ENCODE results near the gene CYTH3. TPM values are rescaled to one million over a fixed set of nuclear protein-coding genes. Genes with fewer than 3 reads are reported as not detected.
"Not testable (repeated sequence)": the region's sequence is repeated elsewhere in the genome, so short reads cannot be mapped to it uniquely, and the experiment has no call there.

CYTH3 gene
- total RNA-seq, 2 donors from 2014 or later: 12.3 to 37.7 TPM

DNA sequence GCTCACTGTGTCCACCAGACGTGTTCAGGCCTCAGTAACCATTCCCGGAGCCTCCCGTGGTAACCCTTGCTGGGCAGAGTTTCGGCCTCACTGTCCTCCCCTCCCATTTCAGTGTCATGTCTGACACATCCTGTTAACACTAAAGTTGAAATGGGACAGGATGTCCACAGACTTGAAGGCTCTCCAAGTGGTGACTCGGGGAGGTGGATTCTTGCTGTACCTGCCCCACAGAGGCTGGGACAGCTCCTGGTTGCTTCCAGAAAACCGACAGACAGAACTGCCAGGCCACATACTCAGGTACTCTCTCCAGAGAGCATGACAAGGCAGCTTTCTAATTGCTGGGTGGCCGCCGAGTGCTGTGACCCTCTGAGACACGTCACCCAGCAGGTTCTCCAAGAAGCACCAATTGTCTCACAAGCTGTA is 17.9 kb upstream of the CYTH3 start:
- H3K4me3 ChIP-seq: no peak overlapping the region
- no peaks in the 10 kb centered on the region for H3K27me3 ChIP-seq (replicated peaks; ENCODE audit: insufficient read depth)
- WGBS: 51% methylated on average over 9 of the region's 9 CpGs
- no peaks in the 10 kb centered on the region for H3K4me1 ChIP-seq (replicated peaks)
- DNase-seq (ENCODE audit: low spot score): no peak
- no peaks in the 10 kb centered on the region for H3K36me3 ChIP-seq
- H3K27ac ChIP-seq: no peak overlapping the region
- intact Hi-C loops (cut with DNase I): no loop called here
- TF ChIP-seq POLR2A (IDR thresholded peaks at IDR 0.05): no peak
- TF ChIP-seq CTCF (IDR thresholded peaks at IDR 0.05): no peak
- TF ChIP-seq POLR2AphosphoS5 (IDR thresholded peaks at IDR 0.05): no peak
- no peaks in the 10 kb centered on the region for H3K9me3 ChIP-seq

GRCh38 chr7:6288270-6288860 is 15.9 kb upstream of the CYTH3 start:
- Histone ChIP-seq H3K4me3 (no peak overlapping the region), H3K9me3 (no peaks in the 10 kb centered on the region), H3K27me3 (replicated peaks; ENCODE audit: insufficient read depth) (no peaks in the 10 kb centered on the region), H3K27ac (no peak overlapping the region), H3K36me3 (no peaks in the 10 kb centered on the region), H3K4me1 (replicated peaks) (no peaks in the 10 kb centered on the region)
- intact Hi-C loops (cut with DNase I): no loop called here
- 96% methylated on average over 2 of the region's 2 CpGs for WGBS
- TF ChIP-seq POLR2A (IDR thresholded peaks at IDR 0.05) (no peak), POLR2AphosphoS5 (IDR thresholded peaks at IDR 0.05) (no peak), CTCF (IDR thresholded peaks at IDR 0.05) (no peak)
- DNase-seq (ENCODE audit: low spot score): no peak

DNA sequence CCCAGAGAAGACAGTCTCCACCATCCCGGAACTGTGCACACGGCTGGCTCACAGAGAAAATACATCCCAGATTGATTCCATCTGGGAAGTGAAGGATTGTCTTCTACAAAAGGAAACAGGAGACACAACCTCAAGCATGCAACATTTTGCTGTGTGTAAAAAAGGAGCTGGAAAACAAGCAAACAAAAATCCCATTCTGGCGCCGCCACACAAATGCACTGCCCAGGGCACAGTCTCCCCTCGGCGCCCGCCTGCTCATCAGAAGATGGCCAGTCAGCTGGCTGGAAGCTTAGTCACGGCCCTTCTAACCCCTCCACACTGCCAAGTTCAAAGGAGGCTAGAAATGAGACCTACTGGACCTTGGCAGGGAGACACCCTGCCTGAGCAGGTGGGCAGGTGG is 14.1 kb upstream of the CYTH3 start:
- no peak overlapping the region for H3K27ac ChIP-seq
- H3K4me1 ChIP-seq (replicated peaks): no peaks in the 10 kb centered on the region
- intact Hi-C loops (cut with DNase I): no loop called here
- no peak for DNase-seq (ENCODE audit: low spot score)
- 94% methylated on average over 8 of the region's 8 CpGs for WGBS
- H3K9me3 ChIP-seq: no peaks in the 10 kb centered on the region
- no peak overlapping the region for H3K4me3 ChIP-seq
- no peak for TF ChIP-seq CTCF (IDR thresholded peaks at IDR 0.05)
- no peak for TF ChIP-seq POLR2A (IDR thresholded peaks at IDR 0.05)
- TF ChIP-seq POLR2AphosphoS5 (IDR thresholded peaks at IDR 0.05): no peak
- H3K36me3 ChIP-seq: no peaks in the 10 kb centered on the region
- H3K27me3 ChIP-seq (replicated peaks; ENCODE audit: insufficient read depth): no peaks in the 10 kb centered on the region

- TF ChIP-seq POLR2AphosphoS5 (IDR thresholded peaks at IDR 0.05) (no peak), POLR2A (IDR thresholded peaks at IDR 0.05) (no peak), CTCF (IDR thresholded peaks at IDR 0.05) (no peak)
- Histone ChIP-seq H3K27ac (no peak overlapping the region), H3K9me3 (no peaks in the 10 kb centered on the region), H3K4me1 (replicated peaks) (no peaks in the 10 kb centered on the region), H3K4me3 (no peak overlapping the region), H3K36me3 (no peaks in the 10 kb centered on the region), H3K27me3 (replicated peaks; ENCODE audit: insufficient read depth) (no peaks in the 10 kb centered on the region)
- intact Hi-C loops (cut with DNase I): no loop called here
- WGBS: 87% methylated on average over 20 of the region's 20 CpGs
- no peak for DNase-seq (ENCODE audit: low spot score)
These were observed 12.3 kb upstream of the CYTH3 start for GRCh38 chr7:6284461-6285360.

- Histone ChIP-seq H3K4me1 (replicated peaks) (no peaks in the 10 kb centered on the region), H3K9me3 (no peaks in the 10 kb centered on the region), H3K4me3 (no peak overlapping the region), H3K27me3 (replicated peaks; ENCODE audit: insufficient read depth) (no peaks in the 10 kb centered on the region), H3K27ac (no peak overlapping the region), H3K36me3 (no peaks in the 10 kb centered on the region)
- TF ChIP-seq POLR2AphosphoS5 (IDR thresholded peaks at IDR 0.05) (no peak), POLR2A (IDR thresholded peaks at IDR 0.05) (no peak), CTCF (IDR thresholded peaks at IDR 0.05) (no peak)
- WGBS: 71% methylated on average over 7 of the region's 7 CpGs
- DNase-seq (ENCODE audit: low spot score): no peak
- intact Hi-C loops (cut with DNase I): no loop called here
These were observed 11.6 kb upstream of the CYTH3 start for GRCh38 chr7:6284055-6284400.

DNA sequence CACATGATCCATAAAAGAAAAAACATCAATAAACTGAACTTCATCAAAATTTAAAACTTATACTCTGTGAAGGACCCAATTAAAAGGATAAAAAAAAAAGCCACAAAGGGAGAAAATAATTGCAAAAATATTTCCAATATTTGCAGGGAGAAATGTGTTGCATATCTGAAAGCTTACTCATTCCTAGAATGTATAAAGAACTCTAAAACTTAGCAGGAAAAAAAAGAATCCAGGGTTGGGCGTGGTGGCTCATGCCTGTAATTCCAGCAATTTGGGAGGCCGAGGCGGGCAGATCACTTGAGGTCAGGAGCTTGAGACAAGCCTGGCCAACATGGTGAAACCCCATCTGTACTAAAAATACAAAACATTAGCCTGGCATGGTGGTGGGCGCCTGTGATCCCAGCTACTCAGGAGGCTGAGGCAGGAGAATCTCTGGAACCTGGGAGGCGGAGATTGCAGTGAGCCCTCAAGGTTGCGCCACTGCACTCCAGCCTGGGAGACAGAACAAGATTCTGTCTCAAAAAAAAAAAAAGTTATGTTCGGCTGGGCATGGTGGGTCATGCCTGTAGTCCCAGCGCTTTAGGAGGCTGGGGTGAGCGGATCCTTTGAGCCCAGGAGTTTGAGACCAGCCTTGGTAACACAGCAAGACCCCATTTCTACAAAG is 11.1 kb upstream of the CYTH3 start:
- H3K9me3 ChIP-seq; H3K27me3 ChIP-seq (replicated peaks; ENCODE audit: insufficient read depth); DNase-seq (ENCODE audit: low spot score); H3K36me3 ChIP-seq; H3K27ac ChIP-seq; intact Hi-C loops (cut with DNase I); H3K4me3 ChIP-seq; H3K4me1 ChIP-seq (replicated peaks): not testable (repeated sequence)
- WGBS: 92% methylated on average over 9 of the region's 9 CpGs

Measured in prostate gland (tissue), 2 donors.